GM20000 (cell line): ENCODE results near the gene WEE1.
A peak's percentile ranks its signal among the peaks of the same experiment; 100 is the strongest.
"Not testable (repeated sequence)": the region's sequence is repeated elsewhere in the genome, so short reads cannot be mapped to it uniquely, and the experiment has no call there.

Experiments used
- DNase-seq: peaks from one replicate; pipeline ENCODE4 v3.0.0; 2012; ENCODE audit warnings: low spot score
- CTCF ChIP-seq: IDR thresholded peaks from 2 replicates; pipeline ENCODE4 v1.5.1; 2012; ENCODE audit warnings: mild to moderate bottlenecking, control low read depth; ENCODE audit errors: extremely low read depth, missing control alignments

Gene WEE1

GRCh38 chr11:9619971-9620370 is 46.5 kb downstream of the WEE1 start:
- TF ChIP-seq CTCF: no peak
- DNase-seq: no peak

- DNase-seq: not testable (repeated sequence)
These were observed 48.9 kb downstream of the WEE1 start for GRCh38 chr11:9622353-9622752.

GRCh38 chr11:9623053-9623452 is 49.6 kb downstream of the WEE1 start:
- not testable (repeated sequence) for DNase-seq

DNA sequence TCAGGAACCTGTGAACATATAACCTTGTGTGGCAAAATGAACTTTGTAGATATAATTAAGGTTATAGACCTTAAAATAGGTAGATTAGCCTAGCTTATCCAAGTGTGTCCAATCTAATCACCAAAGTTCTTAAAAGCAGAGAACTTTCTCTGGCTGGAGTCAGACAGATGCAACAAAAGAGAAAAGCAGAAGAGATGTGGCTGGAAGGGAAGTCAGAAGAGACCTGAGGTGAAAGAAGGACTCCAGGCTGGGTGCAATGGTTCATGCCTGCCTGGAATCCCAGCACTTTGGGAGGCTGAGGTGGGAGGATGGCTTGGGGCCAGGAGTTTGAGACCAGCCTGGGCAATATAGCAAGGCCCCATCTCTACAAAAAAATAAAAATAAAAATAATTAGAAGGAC is 51.0 kb downstream of the WEE1 start:
- no peak for DNase-seq
- no peak for TF ChIP-seq CTCF

- no peak for TF ChIP-seq CTCF
- no peak for DNase-seq
These were observed 51.7 kb downstream of the WEE1 start for GRCh38 chr11:9625162-9625561.

DNA sequence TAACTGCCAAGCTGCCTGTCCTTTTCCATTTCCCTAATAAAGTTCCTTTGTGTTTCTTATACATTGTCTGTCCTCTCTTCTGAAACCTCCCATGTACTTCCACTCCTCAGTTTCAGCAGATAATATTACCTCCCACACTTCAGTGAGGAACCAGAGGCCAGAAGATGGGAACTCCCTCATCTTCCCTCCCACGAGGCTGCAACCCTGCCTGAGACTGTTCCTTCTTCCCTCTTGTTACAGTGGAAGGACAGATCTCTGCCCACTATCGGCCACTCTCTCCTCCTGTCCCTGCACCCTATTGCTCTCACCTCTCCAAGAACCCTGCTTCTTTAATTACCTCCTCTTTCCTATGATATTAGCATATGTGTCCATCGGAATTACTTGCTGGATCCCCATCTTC is 52.3 kb downstream of the WEE1 start:
- TF ChIP-seq CTCF: no peak

DNA sequence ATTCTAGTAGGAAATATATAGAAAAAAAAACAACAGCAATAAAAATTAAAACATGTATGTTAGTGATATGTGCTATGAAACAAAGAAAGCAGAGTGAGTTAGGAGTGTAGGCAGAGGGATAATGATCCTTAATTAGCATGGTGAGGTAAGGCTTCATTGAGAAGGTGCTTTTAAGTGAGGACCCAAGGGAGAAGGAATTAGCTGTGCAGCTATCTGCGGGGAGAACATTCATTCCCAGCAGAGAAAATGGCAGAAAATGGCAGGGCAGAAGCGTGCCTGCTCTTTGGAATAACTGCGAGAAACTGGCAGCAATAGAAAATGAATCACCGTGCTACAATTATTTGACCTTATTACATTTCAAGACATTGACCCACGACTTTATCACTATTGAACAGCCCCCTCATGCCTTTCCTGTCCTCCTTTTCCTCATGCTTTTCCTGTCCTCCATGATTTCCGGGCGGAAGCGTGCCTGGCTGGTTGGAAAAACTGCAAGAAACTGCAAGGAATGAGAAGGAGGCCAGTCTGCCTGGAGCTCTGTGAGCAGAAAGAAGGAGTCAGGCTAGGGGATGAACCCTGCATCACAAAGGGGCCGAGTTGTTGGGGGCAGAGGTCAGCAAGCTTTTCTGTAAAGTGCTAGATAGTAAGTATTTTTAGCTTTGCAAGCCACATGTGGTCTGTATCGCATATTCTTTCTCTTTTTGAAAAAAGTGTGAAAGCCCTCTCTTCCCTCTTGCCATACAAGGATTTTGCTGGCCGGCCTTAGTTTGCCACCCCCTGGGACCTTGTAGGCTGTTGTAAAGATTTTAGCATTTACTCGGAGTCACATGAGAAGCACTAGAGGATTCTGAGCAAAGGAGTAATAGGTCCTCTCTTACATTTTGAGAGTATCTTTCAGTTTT is 53.3 kb downstream of the WEE1 start:
- TF ChIP-seq CTCF: no peak
- no peak for DNase-seq

More for the DNA sequence above, 52.3 kb downstream of the WEE1 start:
- DNase-seq: no peak

GRCh38 chr11:9629064-9629463 is 55.6 kb downstream of the WEE1 start:
- no peak for TF ChIP-seq CTCF
- peak; percentile 61 for DNase-seq
